RCC 7860 (cell line): ENCODE results near the gene STX3.
"Not testable (repeated sequence)": the region's sequence is repeated elsewhere in the genome, so short reads cannot be mapped to it uniquely, and the experiment has no call there.

ENCODE experiments used
- DNase-seq: peaks from one replicate; pipeline ENCODE4 v3.0.0-alpha.2; 2015; ENCODE audit warnings: low spot score
- FAIRE-seq: peaks from 2 replicates; lab custom pipeline; 2012; peaks lifted over from hg19 to GRCh38; lab: Jason Lieb, UNC

STX3 gene

DNA sequence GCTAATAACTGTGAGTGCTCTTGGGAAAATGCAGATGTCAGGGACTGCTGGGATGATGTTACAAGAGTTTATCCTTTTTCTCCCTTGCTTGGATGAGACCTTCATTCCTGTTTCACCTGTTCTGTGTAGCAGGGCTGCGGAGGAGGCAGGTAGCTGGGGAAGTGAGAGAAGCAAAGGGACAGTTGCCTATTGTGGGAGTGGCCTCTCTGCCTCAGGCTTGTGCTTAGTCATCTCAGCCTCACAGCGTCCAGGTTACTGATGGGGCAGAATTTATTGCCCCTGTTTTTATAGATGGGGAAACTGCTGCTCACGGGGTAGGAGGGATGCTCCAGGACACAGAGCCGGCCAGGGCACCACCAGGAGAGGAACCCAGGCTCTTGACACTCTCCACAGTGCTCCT is 1.7 kb downstream of the STX3 start:
- FAIRE-seq (peak; percentile 15), DNase-seq (peak; percentile 22)

DNA sequence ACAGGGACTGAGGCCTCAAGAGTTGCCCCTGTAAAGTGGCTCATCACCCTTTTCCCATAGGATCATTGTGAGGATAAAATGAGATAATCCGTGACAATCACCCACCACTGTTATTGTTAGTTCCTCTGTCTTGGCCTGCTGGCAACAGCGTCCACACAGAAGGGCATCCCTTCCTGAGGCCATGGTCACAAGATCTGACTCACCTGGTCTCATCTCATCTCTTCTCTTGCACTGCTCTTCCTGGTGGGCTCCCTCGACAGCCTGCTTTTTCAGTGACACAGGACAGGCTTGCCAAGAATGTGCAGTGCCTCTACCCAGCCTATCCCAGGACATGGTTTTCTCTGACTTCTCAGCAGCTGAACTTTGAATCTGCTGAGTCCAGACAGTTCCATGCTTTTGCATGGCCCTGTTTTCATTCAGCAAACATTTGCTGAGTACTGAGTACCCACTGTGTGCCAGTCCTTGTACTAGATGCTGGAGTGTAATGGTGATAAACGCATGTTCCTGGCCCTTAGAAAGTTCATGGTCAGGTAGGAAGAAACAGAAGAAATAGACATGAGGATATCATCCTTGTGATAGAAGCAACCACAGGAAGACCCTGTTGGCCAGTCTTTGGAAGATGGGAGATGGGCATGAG is 3.3 kb downstream of the STX3 start:
- no peak for FAIRE-seq
- no peak for DNase-seq

DNA sequence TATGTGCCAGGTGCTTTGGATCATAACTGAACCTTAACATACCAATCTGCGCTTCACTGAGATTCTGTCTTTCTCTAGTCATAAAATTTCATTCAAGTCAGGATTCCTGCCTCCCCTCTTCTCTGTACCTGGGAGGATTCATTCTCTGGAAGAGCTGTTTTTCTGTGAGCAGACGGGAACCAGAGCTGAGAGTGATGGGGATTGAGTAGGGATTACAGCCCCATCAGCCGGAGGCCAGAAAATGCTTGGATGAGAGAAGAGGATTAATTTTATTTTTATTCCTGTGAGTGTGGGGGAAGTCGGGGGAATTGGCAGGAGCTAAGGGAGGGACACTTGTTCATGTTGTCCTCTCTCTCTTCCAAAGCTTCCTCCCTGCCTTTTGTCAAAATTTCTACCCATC is 4.7 kb downstream of the STX3 start:
- no peak for DNase-seq
- no peak for FAIRE-seq

DNA sequence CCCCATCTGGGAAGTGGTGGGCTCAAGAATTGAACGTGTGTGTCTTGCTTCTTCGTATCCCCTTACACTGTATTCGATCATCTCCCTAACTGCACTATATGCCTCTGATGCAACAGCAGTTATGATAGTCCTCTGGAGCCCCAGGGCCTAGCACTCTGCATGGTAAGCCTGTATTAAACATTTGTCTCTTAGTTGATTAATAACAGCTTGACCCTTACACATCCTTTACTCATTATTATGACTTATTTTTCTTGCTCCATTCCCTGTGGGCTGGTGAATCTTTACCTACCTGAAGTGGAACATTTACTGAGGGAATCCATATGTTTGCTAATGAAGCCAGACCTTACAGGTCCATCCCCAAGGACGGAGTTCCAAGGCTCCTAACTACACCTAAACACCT is 5.6 kb downstream of the STX3 start:
- peak; percentile 82 for FAIRE-seq

DNA sequence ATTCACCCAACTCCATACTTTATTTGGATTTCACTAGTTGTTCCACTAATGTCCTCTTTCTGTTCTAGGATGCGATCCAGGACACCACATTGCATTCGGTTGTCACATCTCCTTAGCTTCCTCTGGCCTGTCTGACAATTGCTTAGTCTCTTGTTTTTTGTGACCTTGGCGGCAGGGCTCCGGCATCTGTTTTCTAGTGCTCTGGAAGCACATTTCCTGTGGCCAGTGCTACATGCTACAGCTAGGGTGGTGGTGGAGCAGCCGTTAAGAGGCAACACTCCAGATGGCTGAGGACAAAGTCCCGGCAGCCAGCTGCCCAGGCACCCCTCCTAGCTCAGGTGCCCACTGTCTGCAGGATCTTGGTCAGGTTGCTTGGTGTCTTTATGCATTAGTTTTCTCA is 6.8 kb downstream of the STX3 start:
- no peak for DNase-seq
- FAIRE-seq = no peak

More for the DNA sequence above, 5.6 kb downstream of the STX3 start:
- DNase-seq = peak; percentile 29

DNA sequence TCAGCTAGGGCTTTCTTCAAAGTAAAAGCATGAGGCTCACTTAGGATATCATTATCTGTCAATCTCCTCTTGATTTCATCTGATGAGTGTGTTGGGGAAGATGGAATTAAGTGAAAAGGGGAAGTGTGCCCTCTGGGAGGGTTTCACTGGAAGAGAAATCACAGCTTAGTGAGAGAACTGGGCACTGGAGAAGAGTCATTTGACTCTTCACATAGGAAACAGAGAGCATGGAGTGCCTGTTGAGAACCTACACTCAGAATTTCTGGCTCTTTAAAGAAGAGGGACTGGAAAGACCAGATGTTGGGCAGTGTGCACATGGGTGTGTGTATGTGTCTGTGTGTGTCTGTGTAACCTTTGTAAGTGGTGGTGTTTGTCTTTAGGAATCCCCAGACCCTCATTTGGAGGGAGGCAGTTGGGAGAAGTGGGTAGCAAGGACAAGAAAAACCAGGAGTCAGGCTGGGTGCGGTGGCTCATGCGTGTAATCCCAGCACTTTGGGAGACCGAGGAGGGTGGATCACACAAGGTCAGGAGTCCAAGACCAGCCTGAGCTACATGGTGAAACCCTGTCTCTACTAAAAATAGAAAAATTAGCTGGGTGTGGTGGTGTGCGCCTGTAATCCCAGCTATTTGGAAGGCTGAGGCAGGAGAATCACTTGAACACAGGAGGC is 10.0 kb downstream of the STX3 start:
- FAIRE-seq (no peak), DNase-seq (no peak)

DNA sequence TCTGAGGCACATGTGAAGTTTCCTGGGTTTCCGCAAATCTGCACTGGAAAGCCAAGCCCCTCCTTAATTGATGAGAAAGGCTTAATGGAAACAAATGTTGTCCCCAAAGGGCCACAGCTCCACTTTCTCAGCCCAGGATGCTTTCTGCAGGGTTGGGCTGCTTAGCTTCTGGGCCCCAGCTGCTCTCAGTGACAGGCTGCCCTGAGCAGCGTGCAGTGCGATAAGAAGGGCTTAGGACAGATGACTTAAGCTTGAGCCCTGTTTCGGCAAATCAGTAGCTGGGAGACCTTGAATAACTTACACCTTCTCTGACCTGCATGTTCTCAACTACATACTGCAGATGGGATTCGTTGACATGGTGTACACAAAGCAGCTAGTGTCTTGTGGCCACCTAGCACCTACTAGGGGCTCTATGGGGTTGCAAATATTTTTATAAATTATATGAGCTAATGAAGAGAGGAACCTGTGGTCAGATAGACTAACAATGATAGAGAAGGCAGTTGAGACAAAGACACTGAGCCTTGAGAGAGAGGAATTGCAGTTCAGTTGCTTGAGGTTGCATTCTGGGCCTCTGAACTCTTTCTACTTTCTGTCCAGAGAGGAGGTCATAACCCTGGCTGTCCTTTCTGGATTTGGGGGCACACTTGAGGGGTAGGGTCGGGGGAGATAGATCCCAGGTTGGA is 11.5 kb downstream of the STX3 start:
- no peak for DNase-seq
- no peak for FAIRE-seq

DNA sequence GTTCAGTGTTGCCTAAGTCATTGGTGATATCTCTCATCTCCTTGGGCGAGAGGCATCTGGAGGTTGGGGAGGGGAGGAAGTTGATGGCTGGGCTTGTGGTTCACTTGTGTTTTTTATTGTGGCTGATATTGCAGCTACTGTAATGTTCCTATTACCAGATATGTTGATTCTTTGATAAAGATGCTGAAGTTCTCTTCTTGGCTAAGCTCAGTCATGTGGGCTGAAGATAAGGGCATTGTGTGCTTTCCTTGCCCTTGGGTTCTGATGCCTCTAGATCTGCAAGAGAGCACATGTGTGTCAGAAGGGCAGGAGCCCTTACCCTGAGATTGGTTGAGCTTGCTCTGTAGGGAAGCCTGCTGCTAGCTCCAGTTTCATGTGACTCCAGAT is 12.0 kb downstream of the STX3 start:
- DNase-seq (no peak), FAIRE-seq (no peak)

DNA sequence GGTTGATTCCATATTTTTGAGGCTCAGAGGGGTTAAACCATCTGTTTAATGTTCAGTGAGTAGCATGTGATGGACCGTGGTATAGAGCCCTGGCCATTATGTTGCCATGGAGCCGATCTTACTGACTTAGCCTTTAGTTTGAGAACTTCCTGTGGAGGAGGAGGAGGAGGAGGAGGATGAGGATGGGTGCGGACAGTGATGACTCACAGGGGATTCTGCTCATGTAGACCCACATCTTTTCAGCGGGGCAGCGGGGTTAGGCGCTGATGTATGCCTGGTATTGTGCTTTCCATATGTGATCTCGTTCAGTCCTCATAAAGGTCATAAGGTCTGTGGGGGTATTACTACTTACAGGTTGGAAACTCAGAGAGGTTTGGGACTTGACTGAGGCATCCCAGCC is 13.9 kb downstream of the STX3 start:
- DNase-seq (peak; percentile 38), FAIRE-seq (no peak)

DNA sequence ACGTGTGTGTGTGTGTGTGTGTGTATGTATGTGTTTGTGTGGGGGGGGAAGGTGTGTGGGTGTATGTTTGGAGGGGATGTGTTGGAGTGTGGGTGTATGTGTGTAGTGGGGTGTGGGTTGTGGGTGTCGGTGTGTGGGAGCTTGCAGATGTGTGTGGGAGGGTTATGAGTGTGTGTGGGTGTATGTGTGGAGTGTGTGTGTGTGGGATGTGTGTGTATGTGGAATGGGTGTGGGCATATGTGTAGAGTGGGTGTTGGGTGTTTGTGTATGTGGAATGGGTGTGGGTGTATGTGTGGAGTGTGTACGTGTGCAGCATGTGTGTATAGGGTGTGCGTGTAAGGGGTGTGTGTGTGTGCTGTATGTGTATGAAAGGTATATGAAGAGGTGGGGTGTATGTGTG is 14.7 kb downstream of the STX3 start:
- FAIRE-seq (no peak), DNase-seq (no peak)

DNA sequence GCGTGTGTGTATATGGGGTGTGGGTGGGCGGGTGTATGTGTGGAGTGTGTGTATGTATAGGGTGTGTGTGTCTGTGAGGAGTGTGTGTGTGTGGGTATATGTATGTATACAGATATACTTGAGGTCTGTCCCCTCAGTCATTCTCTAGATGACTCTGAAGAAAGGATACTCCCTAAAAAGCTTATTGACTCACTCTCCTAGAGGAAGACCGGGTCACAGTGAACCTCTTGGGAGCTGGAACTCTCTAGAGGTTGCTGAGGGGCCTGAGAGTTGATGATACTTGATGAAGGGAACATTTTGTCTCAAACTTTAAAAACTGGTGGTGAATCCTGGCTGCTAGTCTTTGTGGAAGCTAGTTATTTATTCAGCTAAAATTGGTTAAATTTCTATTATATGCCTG is 15.1 kb downstream of the STX3 start:
- FAIRE-seq (no peak), DNase-seq (no peak)

DNA sequence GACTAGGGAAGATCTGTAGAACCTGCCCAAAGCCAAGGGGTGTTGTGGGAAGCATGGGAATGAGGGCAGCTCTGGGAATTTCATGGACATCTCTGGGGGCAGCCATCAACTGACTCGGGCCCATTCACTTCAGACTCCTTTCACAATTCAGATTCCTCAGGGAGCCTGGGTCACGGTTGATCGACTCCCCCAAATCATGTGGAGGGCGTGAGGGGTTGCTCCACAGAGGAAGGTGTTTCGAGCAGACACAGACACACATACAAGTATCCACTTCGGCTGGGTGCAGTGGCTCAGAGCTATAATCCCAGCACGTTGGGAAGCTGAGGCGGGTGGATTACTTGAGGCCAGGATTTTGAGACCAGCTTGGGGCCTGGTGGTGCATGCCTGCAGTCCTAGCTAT is 15.7 kb downstream of the STX3 start:
- FAIRE-seq = no peak

DNA sequence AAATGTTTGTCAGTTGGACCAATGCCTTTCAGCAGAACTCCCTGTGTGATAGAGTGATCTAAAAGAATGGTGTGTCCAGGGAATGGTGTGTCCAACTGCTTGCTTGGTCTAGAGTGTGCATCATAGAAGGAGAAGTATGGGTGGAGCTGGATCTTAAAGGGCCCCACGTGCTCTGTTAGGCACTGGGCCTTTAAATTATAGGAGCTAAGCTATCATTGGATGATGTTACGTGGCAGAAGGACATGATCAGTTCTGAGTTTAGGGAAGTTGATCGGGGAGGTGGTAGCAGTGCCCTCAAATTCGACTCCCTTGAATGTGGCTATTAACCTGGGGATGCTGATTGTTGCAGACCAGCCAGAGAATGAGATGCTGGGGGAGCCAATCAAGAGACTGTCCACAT is 16.4 kb downstream of the STX3 start:
- DNase-seq (no peak), FAIRE-seq (no peak)

More for the DNA sequence above, 15.7 kb downstream of the STX3 start:
- no peak for DNase-seq

DNA sequence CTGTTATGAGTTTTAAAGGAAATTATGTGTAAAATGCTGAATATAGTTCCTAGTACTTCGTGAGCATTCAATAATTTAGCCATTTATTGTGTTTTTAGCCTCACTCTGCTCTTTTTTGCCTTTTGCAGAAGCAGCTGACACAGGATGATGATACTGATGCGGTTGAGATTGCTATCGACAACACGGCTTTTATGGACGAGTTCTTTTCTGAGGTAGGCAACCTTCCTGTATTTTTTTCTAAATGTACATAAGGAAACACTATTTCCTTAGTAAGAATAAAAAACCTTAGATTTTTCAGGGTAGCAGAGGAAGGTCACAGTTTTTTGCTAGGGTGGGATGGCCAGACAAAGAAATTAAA is 17.9 kb downstream of the STX3 start:
- DNase-seq (no peak), FAIRE-seq (no peak)

DNA sequence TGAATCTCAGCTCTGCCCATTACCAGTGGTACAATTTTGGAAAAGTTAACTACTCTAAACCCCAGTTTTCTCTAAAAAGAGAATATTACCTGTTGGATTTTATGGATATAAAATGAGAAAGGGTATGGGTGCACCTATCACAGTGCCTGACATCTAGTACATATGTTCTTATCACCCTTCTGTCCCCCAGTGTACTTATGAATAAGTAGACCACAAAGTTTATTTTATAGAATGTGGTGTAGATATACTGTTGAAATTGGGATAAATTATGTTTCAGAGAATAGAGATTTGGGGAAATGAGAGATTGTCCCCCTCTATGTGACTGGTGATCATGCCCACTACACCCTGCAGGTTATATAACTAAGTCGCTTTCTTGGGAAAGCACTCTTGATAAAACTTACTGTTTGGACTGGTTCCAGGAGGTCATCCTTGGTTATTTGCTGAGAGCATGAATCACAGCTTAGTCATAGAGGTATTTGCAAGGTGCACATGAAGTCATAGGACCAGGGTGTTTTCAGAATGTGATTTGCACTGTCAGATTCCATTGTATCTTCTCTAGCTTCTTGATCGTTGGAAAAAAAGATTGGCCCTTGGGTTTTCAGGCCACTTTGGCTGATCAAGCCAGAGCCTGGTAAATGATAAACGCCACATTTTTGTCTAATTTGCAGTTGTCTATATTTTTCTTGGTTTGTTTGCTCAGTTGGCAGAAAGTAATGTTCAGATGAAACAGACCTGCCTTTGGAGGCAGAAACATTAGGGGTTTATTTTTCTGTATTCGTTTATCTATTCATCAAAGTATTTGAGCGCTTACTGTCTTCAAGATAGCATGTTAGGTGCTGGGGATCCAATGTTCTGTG is 21.3 kb downstream of the STX3 start:
- peak; percentile 89 for FAIRE-seq

DNA sequence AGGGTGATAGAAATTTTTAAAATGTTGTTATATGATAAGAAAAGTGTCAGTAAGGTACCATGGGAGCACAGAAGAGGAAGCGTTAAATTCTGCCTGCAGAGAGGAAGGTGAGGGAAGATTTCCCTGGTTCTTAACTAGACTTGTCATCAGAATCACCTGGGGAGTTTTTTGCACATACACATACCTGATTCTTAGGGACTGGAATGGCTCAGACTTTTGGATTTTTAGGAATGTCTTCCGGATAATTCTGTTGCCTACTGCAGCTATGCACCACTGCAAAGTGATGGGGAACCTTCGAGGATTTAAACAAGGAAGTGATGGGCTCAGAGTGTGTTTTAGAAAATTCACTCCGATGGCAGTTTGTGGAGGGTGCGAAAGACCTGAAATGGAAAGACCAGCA is 21.9 kb downstream of the STX3 start:
- FAIRE-seq (no peak), DNase-seq (no peak)

More for the DNA sequence above, 21.3 kb downstream of the STX3 start:
- peak; percentile 86 for DNase-seq

DNA sequence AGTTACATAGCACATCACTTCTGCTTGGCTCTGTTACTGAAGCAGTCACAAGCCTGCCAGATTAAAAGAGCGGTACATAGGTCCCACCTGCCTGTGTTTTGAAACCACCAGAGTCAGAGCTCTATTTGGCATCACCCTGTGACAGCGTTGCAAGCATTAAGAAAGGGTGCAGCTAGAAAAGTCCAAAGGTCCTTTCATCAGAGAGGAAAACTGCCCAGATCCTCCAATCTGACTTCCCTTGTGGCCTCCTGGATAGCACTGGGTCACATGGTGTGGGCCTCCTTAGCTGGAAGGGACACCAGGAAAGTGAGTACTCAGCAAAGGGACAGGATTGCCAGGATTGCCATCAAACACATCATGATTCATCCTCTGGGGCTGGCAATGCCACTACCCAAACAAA is 22.9 kb downstream of the STX3 start:
- DNase-seq = peak; percentile 15
- FAIRE-seq = no peak

DNA sequence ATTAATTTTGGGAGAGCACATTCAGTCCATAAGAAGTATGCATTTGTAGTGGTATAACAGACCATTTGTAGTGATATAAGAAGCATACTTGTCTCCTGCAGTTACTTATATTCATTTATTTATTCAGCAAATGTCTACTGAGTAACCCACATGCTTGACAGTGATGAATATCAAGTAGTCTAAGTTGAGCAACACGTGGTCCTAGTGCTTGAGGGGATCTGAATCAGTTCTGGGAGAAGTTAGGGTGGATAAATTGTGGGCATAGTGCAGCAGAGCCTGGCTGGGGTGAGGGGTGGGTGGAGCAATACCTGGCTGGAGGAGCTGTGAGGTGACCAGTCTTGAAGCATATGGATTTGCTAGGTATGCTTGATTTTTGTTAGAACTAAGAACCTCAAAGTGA is 24.3 kb downstream of the STX3 start:
- DNase-seq = no peak
- FAIRE-seq = no peak

DNA sequence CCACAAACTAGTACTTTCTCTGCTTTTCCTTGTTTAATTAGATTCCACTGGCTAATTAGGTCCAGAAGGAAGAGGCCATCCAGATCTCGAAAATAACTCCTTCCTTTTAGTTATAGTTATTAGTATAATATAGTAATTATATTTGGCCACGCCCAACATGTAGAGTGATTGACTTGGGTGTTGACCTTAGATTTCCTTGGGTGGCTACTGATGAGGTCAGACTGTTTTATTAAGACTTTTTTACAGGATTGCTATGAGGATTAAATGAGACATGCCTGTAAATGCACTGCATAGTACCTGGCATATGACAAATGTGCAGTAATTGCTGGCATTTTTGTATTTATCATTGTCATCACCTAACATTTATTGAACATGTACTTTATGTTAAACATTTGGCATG is 26.9 kb downstream of the STX3 start:
- DNase-seq (no peak), FAIRE-seq (no peak)

DNA sequence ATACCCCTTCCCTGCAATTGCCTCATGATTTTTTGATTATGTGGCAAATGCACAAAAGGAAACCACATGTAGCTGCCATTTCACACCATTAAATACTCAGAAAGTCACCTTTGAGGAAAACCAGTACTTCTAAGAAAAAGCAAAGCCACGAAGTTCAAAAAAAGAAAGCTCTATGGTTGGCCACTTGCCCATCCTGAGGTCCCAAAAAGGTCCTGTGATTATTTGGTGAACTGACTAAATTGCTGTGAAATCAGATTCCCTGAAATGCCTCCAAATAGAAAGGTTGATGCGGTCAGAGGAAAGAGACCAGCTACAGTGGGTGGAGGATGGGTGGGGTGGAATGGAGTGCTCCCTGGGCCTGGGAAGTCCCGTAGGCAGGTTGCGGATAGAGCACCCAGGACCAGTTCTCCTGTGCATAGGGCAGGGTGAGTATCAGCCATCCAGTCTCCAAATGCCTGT is 28.5 kb downstream of the STX3 start:
- no peak for DNase-seq
- FAIRE-seq = no peak

DNA sequence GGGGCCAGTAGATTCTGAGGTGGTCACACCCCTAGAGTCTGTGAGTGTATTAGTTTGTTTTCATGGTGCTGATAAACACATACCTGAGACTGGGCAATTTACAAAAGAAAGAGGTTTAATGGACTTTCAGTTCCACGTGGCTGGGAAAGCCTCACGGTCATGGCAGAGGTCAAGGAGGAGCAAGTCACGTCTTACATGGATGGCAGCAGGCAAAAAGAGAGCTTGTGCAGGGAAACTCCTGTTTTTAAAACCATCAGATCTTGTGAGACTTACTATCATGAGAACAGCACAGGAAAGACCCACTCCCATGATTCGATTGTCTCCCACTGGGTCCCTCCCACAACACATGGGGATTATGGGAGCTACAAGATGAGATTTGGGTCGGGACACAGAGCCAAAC is 29.3 kb downstream of the STX3 start:
- not testable (repeated sequence) for DNase-seq, FAIRE-seq
